Stimulated activated CD4-positive, alpha-beta T cell treated with anti-CD3 and anti-CD28 coated beads, Interleukin-4, amount 100 ng/mL, for 24 hours (primary cell): ENCODE data around the gene IFITM10.

Experiments used
- DNase-seq: peaks from one replicate; pipeline ENCODE4 v3.0.0-alpha.2; 2020

The IFITM10 gene

DNA sequence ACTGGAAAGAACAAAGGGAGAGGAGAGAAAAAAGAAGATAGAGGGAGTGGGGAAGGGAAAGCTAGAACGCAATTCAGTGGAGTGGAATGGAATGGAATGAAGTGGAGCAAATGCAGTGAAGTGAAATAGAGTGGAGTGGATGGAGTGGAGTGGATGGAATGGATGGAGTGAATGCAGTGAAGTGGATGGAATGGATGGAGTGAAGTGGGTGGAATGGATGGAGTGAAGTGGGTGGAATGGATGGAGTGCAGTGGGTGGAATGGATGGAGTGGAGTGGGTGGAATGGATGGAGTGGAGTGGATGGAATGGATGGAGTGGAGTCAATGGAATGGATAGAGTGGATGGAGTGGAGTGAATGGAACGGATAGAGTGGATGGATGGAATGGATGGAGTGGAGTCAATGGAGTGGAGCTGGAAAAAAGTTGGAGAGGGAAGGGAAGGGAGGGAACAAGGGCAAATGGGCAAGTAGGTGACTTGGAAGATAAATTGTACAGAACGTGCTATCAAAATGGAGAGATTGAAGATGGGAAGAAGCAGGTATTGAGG lies 13.9 kb downstream of the IFITM10 start:
- no peak for DNase-seq

DNA sequence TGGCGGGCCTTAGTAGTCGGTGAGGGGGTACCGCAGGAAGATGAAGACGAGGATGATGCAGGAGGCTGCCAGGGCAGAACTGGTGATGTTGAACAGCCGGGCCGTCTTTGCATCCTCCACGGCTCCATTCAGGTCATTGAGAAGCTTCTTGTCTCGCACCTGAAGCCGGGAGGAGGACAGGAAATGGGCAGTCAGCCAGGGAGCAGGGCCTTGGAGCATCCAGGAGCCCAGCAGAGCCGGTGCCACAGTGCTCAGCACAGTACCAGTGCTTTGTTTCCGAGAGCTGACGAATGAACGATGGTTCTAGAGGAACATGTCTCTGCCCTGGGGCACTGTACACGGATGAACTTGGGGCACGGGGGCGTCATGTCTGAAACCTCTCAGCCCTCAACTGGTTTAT lies 15.1 kb downstream of the IFITM10 start:
- no peak for DNase-seq

DNA sequence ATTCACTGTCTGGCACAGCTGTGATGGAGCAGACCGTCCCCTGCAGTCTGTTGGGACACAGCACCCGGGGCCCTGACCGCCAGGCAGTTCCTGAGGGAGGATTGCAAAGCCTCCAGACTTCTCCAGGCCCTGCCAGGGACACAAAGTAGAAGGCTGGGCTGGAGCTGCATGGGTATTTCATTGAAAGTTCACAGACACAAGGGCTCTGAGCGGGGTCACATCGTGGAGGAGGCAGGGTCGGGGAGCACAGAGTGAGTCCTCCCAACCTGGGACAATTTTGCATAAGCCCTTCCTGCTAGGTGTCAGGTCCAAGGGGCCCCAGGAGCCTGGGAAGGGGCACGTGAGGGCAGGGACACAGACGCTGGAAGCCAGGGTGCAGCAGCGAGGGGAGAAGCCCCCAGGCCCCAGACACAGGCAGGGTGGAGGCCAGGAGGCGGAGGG lies 15.7 kb downstream of the IFITM10 start:
- no peak for DNase-seq

DNA sequence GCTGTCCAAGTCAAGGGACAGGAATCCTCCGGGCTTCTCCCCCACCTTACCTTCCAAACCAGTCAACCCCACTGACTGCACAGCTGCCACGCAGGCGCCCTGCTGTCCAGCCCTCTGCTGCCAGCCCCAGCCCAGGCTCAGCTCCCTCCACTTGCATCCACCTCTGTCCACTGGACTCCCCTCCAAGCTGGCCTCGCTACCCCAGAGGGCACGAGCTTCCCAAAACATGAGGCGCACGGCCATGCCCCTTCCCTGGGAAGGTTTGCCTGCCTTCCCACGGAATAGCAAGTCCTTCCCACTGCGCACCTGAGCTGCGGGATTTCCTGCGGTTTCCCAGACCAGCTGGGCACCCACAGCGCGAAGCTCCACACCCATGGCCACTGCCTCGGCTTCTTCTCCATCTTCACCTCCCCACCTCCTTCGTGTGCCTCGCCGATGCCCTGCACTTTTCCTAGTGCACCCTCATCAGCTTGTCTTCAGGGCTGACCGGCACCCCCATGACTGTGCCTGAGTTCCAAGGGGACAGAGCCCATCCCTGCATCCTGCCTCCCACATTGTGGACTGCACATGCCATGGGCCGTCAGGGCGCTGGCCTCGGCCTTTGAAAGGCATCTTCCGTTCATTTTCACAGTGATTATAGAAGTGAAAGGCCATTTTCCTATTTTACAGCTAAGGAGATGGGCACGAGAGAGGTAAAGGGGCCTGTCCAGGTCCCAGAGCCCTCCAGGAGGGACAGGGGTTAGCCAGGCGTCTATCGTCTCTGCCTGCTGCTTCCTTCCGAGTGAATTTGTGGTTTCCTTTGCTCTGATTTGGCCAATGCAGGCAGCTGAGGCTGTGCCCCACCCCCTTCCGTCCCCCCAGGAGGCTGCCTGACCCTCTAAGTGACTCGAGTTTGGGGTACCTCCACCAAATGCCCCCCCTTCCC lies 16.4 kb downstream of the IFITM10 start:
- no peak for DNase-seq

DNA sequence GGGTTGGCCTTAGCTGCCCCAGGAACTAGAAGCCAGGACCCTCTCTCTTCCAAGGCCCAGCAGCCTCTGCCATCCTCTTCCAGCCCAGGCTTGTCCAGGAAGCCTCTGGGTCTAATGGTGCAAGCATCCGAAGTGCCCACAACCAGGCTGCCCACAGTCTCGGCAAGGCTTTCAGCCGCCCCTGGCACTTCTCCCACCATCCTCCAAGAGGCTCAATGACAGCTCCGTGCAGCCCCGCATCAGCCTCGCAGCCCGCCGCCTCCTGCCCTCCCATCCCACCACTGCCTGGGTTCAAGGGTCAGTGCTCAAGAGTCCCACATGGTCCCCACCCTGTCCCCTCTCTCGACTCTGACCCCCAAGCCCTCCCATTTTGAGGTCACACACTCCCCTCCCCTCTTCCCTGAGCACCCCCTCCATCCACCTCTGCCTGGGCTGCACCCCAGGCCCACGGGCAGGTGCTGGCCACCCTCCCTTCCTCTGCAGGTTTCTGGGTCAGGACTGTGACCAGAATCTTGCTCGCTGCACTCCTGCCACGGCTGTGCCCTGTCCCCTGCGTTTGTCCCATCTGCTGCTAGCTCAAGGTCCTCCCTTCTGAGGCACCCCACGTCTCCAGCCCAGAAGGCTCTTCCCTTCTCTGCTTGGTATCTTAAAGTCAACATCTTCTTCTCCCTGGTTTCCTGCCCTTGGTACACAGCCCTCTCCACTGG lies 17.2 kb downstream of the IFITM10 start:
- DNase-seq: no peak

DNA sequence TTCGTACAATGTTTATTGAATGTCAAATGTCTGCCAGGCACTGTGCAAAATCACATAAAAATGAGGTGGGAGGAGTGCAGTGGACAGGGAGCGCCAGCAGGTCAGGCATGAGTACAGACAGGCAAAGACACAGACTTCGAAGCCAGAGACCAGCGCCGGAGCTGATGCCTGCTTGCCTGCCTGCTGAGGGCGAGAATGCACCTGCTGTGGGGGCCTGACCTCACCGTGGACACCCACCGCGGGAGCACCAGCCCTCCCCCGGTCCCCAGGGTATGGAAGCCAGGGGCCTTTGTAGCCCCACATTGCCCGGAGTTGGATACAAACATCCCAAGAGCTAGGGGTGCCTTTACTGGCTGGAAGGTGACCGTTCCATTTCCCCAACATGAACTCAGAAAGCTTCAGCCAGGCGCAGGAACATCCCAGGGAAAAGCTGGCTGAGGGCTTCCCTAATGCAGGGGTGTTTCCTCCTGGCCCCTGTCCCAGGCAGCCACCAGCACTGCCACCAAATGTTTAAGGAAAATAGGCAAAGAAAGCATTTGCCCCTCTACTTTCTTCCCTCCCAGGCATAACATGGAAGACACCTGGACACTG lies 17.9 kb downstream of the IFITM10 start:
- DNase-seq: no peak

DNA sequence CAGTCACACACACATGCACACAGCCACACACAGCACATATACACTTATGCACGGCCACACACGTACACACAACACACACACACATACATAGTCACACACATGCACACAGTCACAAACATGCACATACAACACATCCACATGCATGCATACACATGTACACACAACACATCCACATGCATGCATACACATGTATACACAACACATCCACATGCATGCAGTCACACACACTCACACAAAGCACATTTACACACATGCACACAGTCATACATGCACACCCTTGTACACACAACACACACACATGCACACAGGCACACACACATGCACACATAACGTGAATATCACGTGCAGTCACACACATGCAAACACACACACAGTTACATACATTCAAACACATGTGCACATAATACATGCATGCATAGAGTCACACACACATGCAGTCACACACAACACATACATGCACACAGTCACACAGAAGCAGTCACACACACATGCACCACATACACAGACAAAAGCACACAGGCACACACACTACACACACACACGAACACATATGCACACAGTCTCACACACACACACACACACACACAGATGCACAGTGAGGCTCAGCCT lies 18.8 kb downstream of the IFITM10 start:
- no peak for DNase-seq

DNA sequence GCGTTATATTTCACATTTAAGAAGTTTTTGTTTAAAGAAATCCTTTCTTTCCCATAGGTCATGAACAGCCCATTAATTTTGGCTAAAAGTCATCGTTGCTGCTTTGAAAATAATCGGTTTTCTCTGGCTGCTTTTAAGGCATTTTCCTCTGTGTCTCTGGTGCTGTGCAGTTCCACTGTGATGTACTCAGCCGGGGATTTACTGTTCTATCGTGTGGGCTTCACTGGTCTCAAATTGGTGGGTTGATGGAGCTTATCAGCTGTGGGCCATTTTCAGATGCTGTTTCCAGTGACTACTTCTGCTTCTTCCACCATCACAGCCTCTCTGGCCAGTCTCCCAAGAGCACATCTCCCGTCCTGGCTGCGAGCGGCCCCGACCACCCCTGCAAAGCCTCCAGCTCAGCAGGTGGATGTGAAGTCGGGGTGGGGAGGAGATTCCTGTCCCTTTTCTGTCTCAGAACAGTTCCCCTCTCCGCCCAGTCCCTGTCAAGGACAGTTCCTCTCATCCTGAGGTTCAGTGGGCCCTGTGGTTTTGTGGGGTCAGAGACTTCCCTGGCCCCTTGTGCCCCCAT lies 20.3 kb downstream of the IFITM10 start:
- no peak for DNase-seq

DNA sequence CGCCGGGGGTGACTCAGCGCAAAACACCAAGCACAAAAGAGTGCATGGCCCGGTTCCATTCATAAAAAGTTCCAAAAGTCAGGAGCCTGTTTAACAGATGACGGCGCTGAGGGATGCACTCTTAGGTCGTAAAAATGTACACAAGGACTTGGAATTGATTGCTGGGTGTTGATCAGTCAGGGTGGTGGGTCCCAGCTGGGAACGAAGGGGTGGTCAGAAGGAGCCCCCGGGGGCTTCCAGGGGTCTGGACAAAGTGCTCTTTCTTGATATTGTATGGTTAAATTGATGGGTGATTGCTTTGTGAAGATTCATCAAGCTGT lies 20.7 kb downstream of the IFITM10 start:
- DNase-seq: no peak

DNA sequence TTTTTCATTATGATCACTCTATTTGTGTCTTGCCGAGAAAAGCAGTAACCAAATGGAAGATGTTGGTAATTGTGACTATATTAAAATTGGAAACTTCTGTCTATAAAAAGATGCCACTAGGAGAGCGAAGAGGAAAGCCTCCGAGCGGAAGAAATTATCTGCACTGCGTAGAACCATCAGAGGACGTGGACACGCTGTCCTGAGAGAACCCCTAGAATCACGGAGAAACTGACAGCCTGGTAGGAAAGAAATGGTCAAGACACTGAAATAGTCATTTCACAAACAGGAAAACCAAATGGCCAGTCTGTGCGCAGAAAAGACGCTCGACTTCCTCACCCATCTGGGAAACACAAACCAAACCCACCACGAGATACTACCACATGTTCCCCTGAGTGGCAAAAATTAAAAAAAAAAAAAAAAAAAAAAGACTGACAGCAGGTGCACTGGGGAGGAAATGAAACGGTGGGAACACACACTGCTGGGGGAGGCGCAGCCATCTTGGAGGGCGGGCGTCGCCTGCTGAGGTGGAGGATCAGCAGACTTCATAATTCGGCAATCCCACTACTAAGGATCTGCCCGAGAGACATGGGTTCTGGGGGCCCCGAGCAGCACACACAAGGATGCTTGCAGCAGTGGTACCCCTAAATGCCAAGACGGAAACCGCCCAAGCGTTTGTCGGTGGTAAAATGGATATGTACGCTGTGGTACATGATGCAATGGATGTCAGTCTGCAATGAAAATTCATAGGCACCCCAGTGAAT lies 21.3 kb downstream of the IFITM10 start:
- DNase-seq: no peak

DNA sequence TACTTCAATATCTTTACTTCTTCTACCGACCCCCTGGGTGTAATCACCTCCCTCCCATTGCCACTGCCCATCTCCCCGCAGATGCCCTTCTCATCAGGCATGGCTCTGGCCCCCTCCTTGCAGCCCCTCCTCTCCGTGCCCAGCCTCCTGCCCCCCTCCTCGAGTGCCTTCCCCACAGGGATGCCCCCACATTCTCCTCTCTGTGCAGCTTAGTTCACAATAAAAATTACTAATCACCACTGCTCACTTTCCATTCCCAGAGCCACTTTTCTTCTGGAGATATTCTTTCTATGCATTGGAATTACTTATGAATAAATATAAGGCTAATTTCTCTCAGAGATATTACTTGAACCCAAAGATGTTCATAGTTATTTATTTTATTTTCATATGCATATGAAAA lies 22.1 kb downstream of the IFITM10 start:
- no peak for DNase-seq

DNA sequence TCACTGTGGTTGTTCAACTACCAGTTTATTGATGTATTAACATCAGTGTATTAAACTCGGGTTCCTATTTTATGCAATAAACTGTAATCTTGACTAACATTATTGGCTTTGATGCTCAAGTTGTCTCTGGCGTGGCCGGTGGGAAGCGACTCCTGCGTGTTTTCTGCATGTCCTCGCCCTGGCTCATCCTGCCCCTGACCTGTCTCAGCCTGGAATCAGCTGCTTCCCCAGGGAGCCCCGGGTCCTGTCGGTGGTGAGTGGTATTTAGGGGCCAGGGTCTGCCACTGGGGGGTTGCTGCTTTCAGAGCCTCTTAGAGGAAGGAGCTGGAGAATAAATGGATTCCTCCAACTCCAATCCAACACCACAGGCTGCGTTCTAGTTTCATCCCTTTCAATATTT lies 22.5 kb downstream of the IFITM10 start:
- DNase-seq: no peak

DNA sequence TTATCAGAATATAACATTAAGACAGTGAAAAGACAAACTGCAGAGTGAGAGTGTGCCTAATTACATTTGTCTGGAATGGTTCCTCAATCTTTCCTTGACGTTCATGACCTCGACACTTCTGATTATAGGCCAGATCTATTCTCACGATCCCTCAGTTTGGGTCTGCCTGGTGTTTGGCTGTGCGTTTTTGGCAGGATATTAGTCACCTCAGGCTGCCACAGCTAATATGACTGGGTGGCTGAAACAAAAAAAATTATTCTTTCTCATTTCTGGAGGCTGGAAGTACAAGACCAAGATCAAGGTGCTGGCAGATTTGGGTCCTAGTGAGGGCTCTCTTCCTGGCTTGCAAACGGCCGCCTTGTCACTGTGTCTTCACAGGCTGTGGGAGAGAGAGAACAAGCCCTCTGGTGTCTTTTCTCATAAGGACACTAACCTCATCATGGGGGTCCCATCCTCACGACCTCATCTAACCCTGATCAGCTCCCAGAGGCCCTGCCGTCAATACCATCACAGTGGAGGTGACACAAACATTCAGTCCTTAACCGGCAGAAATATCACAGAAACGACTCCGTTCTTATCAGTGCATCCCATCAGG lies 23.2 kb downstream of the IFITM10 start:
- no peak for DNase-seq

DNA sequence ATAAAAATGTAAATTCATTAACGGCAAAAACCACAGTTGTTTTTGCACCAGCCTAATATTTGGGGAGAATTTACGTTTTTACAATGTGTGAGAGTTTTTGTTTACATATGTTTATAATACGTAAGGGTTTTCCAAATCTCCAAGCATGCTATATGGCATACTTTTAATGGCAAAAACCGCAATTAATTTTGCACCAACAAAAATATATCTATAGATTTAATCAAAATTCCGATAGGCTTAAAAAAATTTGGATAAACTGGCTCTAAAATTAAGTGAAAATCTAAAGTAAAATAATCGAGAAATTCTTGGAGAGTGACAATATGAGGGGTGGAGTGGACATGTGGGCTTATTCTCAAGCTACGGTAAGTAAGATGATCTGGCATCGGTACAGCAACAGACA lies 30.6 kb downstream of the IFITM10 start:
- DNase-seq: no peak

DNA sequence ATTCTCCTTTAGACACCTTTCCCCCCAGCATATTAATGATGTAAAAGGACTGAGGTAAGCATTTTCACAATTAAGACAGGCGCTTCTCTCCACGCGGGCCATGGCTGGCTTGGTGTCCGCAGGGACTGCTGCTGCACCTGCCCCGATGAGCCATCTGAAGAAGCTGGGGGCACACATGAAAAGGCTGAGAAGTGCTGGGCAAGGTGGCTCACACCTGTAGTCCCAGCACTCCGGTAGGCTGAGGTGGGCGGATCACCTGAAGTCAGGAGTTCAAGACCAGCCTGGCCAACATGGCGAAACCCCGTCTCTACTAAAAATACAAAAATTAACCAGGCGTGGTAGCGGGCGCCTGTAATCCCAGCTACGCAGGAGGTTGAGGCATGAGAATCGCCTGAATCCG lies 32.1 kb downstream of the IFITM10 start:
- DNase-seq: no peak

DNA sequence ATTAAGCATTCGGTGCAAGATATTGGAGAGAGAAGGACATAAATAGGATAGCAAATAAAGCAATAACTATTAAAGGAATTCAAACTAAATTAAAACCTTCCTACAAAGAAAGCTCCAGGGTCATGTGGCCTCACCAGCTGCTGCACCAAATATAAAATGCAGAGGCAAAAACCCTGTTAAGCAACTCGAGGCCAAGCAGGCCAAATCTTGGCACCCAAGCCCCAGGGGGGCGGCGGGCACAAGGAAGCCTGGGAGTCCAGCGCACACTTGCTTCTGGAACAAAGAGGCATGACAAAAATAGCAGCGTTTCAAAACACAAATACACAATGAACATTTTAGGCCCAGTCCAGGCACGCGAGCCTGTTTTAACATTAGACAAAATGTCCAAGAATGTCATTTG lies 32.6 kb downstream of the IFITM10 start:
- DNase-seq: no peak

DNA sequence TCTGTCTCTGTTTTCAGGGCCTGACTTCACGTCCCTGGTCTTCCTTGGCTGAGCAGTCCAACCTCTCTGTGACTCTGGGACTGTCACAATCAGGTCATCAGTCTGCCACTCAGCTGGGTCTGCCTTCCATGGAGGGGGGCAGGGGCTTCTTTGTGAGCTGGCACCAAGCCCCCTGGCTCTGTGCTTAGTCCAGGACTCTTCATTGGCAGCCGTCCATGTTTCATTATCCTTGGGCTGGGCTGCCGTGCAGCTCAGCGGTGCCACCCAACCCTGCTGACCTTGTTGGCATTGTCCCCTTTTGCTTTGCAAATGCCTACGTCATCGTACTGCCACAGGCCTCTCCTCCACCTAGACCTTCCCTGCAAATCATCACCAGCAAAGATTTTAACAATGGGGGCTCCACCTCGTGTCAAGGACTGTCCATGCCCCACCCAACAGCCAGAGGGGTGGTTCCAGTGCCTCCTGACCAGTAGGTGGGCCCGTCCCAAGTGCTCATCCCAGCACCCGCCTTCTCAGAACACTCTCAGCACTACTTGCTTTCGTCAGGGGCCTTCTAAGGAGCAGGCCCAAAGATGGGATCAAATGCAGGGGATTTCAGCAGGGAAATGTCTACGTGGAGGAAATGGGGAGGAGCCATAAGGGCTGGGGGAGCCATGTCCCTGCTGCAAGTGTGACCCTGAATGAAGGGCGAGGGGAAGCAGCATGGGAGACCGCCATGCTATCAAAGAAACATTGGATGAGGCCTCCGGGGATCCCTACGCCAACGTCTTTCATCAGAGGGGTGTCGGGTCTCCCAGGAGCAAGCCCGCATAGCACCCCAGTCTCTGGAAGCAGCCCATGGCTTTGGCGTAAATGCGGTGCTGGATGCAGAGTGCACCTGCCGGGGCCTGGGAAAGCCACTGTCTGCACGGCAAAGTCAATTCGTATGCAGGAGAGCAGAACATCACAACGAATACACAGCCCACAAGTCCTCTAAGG lies 35.2 kb downstream of the IFITM10 start:
- no peak for DNase-seq

DNA sequence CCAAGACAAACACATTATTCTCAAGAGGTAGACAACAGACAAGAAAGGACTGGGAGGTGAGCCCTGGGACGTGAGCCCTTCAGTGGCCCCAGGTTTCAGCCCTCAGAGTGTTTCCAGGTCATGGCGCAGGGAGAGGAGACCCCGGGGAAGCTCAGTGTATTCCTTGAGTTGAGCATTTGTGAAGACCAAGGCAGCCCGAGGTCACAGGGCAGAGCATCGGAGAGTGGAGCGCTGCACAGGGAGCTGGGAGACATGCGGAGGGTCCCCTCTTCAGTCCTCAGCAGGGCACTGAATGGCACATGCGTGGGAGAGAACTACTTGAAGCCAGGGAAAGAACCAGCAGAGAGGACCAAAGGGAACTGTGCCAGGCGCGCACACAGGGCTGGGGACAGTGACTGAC lies 41.7 kb downstream of the IFITM10 start:
- no peak for DNase-seq

DNA sequence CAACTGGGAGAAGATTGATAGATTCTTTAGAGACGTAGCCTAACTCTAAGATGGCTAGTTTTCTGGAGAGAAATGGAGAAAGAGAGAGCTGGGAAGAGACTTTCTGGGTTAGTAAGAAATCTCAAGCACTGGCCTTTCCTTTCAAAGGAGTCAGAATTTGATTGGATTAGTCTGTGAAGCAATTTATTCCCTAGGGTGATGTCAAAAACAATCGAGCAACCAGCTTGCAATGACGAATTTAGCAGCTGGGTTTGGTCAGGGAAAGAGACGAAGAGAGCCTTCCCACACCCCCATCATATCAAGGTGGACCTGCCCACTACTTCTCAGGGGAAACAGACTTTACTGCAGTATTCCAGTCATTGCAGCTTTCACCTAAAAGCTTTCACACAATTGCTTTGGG lies 42.6 kb downstream of the IFITM10 start:
- DNase-seq: no peak

DNA sequence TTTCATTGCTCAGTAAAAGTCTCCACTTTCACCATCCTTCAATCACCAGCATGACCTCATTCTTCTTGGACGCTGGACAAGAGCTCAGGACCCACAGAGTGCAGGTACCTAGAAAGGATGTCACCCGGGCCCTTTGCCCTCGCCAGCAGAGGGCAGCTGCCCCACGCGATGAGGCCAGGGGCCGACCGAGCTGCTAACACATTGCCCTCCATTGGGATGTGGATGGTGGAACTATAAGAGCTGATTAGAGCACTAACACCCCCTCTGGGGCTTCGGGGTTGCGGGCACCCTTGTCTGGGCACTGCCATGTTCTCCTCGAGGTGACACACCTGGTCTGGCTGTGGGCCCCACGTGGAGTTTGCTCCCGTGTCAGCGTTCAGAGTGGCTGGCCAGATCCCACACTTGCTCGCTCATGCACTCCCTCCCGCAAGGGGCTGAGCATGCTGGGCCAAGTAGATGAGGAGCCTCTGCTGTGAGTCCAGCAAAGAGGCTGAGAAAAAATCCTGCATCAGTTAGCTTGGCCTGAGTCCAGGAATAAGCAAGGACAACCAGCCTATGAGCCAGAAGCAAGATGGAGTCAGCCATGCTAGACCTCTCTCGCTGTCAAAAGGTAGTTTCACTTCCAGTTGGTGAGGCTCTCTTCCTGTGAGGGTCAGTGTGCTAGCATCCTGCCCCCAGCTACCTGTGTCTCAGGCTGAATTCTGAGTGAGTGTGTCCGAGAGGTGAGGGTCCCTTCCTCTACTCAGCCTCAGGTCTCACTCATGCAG lies 43.6 kb downstream of the IFITM10 start:
- DNase-seq: no peak
